A172 (cell line): ENCODE data around the gene AGAP1. TPM values are rescaled to one million over a fixed set of nuclear protein-coding genes. Genes with fewer than 3 reads are reported as not detected.
A peak's percentile ranks its signal among the peaks of the same experiment; 100 is the strongest.

Experiments used
- DNase-seq: peaks from one replicate; pipeline ENCODE4 v3.0.0-alpha.2; 2015; ENCODE audit warnings: low spot score
- total RNA-seq: library from RNA; depleted of rRNA; stranded (reverse); fragments of >200 nt; shearing (Covaris generic); gene quantifications from 2 replicates; pipeline ENCODE4 v1.2.3, GENCODE V29; 2014

AGAP1 gene
- total RNA-seq, 1 experiment from 2014 or later: 13.9 TPM

DNA sequence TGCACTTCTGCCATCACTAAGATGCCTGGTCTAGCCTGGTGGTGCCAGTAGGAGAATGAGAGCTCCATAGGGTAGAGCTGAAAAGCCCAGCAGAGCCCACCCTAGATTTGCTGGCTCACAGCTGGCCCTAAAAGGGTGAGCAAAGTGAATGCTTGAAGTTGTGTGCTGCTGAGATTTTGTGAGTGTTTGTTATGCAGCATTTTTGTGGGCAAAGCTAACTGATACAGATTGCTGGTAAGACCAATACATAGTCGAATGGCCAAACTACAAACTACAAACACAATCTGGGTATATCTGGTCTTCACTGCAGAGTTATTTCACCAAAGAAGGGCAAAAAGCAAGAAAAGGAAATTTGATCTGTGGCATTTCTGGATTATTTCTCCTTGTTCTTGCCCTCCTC, 7.1 kb upstream of the AGAP1 start:
- no peak for DNase-seq

DNA sequence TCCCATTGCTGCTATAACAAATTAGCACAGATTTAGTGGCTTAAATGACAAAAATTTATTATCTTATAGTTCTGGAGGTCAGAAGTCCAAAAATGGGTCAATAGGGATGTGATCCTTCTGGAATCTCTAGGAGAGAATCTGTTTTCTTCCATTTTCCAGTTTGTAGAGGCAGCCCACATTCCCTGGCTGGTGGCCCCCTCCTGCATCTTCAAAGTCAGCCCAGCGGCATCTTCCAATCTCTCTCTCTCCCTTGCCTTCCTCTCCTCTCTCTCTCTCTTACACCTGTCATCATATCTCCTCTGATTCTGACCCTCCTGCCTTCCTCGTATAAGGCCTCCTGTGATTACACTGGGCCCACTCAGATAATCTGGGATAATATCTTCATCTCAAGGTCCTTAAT, 3.9 kb upstream of the AGAP1 start:
- DNase-seq: no peak

DNA sequence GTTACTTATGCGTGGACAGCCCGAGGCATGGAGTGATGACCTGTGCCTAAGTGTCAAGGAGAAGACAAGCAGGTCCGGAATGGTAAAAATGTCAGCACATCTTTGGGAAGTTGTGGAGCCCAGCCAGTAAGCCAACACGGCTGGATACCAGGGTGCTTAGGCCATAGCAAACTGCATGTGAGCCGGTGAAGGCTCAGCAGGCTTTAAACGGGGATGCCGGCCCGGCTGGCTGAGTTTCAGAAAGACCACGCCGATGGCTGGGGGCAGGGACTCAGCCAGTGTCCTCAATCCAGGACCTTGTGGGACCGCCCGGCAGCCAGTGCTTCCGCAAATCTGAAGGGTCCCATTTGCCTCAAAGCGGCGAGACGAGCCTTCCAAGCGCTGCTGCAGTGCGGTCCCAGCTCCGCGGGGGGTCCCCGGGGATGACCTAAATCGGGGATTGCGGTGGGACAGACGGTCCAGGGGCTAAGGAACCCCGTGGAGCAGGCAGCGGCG, 946 bp upstream of the AGAP1 start:
- DNase-seq: no peak

DNA sequence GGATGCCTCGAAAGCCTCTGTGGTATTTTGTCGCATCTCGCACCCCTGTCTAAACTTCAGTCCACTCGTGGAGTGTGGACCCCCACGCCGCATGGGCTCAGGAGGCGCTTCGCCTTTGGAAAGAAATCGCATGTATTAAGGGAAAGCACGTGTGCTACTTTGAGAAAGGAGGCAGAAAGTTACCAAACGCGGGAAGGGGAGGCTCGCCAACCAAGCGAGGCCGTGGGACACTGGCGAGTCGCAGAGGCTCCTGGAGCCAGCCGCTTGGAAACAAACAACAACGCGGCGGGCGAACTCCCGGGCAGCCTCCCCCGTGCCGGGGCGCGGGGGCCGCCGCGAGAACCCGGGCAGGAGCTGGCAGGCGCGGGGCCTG, 455 bp upstream of the AGAP1 start:
- no peak for DNase-seq

DNA sequence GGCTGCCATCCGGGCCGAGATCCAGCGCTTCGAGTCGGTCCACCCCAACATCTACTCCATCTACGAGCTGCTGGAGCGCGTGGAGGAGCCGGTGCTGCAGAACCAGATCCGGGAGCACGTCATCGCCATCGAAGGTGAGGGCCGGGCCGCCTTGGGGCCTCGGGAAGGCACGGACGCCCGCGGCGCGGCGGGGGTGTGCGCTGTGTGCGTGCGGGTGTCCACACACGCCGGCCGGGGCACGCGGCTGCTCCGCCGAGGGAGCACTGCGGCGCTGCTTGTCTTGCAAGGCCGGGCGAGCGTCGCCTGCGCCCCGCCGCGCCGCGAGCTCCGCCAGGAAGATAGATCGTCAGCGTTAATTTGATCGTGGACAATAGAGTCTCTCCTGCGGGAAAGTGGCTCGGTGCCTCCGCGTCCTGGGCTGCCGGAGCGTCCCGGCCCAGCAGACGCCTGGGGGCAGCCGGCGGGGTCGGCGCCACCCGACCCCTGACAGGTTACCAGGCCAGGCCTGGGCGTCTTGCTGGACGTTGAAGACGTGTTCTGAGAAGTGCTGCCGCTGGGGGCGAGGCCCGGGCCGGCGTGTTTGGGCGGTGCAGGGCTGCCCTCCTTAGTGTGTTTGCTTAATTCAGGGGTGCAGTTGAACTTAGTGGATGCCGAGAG, 1.0 kb downstream of the AGAP1 start:
- DNase-seq: no peak

DNA sequence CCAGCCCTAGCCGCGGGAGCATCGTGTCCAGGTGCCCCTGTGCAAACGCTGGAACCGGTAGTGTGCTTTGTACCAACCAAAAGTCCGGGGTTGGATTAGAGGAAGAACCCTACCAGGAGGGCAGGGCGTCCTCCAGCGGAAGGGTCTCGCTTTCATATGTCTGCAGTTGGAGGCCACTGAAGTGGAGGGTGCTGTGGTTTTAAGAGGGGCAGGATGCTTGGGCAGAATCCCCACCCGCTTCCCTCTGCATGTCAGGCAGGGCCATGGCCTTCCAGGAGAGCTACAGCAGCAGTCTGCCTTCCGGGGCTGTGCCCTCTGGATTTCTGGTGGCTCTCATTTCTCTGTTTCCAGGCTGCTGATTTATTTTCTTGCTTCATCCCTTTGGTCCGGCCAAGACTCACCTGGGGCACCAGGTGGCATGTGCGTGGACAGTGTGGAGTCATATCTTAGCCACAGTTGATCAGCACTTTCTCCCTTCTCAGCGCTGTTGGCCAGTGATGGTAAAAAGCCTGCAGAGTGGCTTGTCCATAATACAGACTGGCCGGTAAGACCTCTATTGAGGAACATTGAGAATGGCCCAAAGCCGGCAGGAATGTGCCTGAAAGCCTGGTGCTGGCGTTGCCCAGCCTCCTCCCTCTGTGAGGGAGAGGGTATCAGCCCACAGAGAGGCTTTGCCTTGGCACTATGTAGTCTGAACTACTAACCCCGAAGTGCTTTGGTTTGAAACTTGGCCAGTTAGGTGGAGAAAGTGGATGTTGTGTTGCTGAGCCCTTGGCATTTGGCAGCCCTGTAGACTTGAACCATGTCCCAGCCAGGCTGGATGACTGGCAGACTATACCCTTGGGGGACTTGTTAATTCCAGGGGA, 1.8 kb downstream of the AGAP1 start:
- no peak for DNase-seq

DNA sequence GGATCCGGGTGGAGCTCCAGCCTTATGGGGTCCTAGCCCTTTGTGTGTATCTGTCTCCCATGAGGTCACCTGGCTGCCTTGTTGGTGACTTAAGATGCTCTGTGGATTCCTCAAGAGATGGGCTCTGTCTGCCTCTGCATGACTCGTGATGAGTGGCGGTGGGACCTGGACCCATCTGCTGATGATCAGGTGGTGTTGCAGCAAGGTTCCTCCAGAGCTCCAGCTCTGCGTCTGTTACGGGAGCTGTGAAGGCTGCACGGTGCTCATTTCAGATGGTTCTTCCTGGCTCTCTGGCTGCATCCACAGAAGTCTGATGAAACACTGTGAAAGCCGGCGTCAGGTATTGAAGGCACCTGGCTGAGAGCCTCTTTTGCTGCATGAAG, 2.4 kb downstream of the AGAP1 start:
- peak; percentile 34 for DNase-seq

DNA sequence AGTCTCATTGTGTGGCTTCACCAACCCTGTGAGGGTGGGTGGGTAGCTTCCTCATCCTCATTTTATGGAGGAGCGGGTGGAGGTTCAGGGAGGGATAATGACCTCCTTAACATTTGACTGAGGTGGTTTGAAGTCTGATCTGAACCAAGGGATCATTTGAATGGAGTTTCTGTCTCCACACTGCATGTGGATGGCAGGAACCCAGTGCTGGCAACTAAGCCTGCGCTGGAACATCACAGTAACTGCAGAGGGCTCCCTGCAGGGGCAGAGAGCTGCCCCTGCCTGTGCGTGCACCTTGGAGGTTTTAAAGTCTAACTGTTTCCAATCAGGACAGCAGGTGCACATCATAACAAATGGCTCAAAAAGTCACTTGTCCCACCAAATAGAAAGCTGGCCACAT, 3.3 kb downstream of the AGAP1 start:
- DNase-seq: no peak

DNA sequence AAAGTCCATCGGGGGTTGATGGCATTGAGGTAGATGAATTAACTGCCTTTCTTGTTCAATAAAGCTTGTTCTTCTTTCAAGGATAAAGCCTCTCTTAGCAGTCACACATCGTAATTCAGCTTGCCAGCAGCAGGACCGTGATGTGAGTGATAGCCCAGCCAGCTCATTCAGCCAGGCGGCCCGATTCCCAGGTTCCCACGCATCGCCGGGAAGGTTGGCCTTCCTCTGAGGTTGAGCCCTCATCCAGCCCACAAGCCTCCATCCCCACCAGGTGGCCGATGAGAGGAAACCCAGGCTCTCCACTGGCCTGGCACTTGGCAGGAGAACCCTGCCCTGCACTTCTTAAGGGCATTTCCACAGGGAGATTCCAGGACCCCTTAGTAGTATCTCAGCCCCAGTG, 4.7 kb downstream of the AGAP1 start:
- no peak for DNase-seq

DNA sequence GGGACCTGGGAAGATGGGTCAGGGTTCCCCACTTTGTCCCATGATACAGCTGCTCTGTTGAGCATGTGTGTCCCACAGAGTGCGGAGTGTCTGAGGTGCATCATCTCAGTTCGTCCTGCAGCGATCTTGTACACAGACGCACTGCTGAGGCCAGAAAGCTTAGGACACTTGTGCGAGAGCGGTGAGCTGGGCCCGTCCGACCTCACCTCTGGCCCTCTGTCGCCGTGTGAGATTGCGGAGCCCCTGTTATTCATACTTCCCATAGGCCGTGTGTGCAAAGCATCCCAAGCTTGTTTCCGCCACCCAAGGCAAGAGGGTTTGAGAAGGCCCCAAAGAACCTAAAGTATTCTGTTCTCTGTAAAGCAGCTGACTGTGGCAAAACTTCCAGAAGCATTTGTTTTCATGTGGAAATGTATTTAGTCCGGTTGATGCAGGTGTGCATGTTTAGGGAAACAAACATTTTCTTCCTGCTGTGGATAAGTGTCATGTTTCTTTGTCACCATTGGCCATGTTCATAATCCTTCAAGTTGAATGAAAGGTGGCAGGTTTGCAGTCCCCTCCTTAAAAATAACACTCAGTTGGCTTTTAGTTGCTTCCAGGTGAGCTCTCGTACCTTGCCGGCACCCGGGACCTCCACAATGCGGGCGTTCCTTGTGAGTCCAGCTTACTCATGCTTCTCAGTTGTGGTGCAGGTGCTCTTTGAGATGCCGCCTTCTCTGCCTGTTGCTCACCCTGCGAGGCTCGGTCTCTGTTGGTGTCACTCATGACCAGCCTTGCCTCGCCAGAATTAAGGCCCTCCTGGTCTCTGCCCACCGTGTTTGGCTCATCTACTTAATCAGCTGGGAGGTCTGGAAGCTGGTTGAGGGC, 5.3 kb downstream of the AGAP1 start:
- DNase-seq: no peak

DNA sequence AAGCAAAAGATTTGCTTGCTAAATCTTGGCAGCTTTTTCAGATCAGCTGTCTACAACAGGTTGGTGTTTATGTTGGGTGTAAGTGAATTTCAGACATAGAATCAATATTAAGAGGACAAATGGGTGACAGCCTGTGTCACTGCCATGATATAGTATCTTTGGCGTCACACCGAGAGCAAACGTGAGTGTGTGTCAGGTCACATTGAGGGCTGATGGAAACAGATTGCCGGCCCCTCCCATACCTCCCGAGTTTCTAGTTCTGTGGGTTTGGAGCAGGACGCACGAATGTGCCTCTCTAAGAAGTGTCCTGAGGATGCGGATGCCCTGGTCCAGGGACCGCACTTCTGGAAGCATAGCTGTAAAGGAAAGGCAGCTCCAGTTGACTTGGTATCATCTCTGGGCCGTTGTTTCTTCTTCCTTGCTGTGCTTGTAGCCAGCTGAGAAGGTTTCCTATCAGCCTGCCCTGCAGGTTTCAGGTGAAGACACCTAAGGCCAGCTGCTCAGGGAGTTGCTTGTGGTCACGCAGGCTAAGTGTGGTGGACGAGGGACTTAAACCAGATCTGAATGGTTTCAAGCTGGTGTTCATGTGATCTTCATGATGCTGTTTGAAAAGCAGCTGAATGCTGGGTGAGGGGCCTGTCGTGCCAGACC, 6.4 kb downstream of the AGAP1 start:
- no peak for DNase-seq

DNA sequence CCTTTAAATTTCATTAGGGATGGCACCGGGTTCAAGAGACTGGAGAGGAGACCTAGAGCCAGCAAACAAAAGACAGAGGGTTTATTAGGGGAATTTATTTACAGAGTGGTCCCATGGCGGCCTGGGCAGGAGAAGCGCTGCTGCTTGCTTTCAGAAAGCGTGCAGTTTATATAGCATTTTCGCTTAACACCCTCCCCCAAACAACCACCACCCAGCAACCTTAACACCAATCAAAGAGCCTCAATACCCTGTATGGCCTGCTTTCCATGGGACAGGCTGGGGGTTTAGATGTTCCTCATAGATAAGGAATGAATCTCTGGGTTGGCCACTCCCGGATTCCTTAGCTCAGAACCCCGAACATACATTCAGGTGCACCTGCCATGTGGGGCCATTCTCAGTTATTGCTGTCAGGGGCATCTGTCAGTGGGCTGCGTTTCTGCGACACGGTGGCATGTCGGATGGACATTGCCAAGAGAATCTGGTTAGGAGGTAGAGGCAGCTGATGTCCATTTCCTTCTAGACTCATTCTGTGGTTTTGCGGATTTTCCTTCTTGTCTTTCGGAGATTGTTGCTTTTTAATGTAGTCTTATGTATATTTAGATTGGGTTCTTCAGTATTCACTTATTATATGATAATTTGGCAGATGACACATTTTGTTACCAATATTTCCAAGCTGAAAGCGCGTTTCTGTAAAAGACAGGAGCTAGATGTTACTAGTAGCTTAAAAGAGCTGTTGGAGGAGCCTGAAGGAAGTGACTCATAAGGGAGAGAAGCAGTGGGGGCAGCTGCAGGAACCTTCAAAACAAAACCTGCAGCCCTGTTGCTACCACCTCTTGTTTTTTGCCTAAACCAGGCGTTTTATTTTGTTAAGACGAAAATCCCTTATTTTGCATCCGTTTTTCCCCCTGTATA, 7.2 kb downstream of the AGAP1 start:
- DNase-seq: peak; percentile 81

DNA sequence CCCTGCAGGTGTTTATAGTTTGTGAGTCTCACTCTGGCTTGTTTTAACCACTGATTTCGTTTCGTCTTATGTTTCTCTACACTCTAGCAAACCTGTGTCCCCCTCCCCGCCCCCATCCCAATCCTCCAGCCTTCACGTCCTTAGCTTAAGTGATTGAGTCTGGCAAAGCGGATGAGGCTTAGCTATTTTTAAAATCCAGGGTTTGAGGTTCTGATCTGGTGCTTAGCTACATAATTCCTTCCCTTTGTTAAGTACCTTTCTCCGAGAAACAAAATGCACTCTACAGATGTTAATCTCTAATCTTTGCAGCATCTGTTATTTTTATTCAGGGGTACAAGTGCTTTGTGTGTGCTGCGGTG, 7.8 kb downstream of the AGAP1 start:
- DNase-seq: no peak

DNA sequence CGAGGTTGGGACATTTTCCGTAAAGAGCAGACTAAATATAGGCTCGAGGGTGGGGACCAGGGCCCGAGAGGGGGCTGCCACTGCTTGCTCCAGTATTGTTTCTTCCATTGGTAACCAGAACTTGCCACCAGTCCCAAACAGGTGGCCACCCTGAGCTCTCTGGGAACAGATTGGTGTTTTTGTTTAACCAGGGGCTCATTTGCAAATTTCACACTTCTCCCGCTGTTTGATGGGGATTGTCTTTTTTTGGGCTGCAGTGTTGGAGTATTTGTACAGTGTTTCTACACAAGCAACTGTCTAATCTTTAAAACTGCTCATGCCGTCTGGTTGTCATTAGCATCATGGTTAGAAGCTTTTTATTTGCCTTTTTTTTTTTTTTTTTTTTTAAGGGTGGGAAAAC, 8.5 kb downstream of the AGAP1 start:
- DNase-seq: no peak

DNA sequence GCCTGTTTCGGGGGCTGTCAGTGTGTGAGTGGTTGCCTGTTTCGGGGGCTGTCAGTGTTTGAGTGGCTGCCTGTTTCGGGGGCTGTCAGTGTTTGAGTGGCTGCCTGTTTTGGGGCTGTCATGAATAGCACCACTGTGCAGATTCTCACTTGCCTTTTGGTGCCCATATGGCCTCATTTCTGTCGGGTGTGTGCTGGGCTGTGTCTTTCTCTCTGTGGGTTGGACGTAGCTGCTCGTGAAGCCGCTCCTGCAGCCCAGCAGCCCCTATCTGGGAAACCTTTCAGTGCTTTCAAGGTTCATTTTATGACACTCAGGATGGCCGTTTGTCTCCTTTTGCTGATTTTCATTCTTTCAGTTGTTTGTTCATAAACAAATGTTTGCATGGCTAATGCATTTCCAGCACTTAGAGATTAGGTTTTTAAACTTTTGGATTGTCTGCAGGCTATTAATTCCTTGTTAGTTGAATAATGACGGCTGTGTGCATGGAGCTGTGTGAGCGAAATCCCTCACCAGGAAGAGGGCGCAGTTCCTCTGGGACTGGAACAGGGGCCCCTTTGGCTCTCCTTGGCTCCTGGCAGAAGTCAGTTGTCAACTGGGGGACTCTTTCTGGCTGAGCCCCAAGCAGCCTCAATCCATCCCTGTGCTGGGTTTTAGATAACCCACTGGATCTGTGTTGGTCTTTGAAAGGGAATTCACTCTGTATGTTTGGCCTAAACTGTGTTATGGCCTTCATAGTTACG, 10.8 kb downstream of the AGAP1 start:
- DNase-seq: no peak

DNA sequence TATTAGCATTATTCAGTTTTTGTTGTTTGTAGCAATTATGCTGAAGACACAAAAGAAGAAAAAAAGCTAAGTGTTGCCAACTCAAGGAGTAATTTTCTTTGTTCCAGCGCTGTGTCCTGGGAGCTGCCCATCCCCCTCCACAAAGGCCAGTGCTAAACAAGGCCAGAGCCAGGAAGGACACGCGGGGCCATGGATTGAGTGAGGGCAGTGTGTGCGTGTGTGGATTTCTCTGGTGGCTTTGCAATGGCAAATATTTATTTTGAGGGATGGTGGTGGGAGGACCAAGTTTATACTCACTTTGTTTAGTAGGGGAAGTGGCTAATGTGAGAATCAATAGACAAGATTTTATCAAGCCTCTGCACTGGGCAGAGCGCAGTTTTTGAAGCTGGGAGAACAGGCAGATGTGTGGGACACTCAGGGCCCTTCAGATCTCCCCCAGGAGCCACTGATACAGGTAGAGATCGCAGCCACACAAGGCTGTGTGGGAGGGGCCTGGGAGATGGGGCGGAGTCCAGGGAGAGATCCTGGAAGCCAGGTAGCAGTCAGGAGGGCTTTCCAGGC, 11.4 kb downstream of the AGAP1 start:
- no peak for DNase-seq

DNA sequence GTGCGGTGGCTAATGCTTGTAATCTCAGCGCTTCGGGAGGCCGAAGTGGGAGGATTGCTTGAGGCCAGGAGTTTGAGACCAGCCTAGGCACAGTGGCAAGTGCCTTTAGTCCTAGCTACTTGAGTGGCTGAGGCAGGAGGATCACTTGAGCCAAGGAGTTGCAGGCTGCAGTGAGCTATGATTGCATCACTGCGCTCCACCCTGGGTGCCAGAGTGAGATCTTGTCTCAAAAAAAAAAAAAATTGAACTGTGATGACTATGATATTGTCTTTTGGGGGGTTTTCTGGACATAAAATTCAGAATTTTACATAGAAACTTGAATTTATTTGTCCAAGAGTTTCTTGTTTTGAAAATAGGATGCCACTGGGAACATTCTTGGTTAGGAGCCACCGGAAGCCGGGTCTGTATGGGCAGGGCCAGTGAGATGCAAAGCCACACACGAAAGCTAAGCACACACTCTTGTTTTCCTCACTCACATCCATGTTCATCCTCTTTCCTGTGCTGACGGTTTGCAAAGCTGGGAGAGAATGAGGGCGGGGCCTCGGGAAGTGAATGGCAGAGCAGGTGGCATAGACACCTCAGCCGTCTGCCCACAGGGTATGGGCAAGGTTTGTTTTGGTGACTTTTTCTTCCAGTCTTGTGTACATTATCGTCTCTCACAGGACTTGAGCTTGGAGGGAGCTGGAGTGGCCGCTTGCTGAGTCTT, 12.6 kb downstream of the AGAP1 start:
- DNase-seq: no peak

DNA sequence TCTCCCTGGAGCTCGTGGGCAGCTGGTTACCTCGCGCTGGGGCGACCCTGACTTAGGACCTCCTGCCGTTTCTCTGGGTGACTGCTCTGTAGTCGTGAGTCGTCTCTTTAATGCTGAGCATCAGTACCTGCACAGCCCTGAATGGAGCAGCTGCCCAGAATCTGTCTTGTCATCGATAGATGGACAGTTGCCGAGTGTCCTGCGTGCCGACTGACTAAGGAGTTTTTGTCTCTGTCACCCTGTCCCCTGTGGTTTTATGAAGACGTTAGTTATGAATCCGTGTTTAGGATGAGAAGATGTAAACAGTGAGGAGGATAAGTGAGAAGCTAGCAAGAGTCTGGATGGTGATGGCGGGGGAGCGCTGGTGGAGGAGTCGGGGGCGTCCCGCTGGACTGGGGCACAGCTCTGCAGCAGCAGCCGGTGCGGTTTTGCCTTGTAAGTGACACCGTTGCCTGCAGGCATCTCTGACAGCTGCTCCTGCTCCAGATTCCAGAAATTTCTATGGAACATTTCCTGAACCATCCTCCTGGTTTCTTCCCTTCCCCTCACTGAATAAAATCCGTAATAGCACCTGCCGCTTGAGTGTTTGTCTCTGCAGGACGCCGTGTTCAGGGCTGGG, 13.3 kb downstream of the AGAP1 start:
- no peak for DNase-seq

DNA sequence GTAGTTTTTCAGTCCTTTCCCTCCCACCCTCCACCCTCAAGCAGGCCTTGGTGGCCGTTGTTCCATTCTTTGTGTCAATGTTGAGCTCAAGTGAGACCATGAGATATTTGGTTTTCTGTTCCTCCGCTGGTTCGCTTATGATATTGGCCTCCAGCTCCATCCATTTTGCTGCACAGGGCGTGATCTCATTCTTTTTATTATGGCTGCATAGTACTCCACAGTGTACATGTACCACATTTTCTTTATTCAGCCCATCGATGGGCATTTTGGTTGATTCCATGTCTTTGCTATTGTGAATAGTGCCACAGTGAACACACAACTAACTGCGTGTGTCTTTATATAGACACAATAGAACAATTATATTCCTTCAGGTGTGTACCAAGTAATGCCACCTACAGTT, 14.1 kb downstream of the AGAP1 start:
- DNase-seq: no peak
